Suppressor macrophage treated with lipopolysaccharide for 4 hours (primary cell): ENCODE measurements around the gene SPEM1.

Source experiments
- DNase-seq: peaks from one replicate; pipeline ENCODE4 v3.0.0-alpha.2; 2020

The SPEM1 gene

GRCh38 chr17:7423679-7424078 is 3.6 kb downstream of the SPEM1 start:
- DNase-seq = no peak

- DNase-seq = no peak
These were observed 5.2 kb downstream of the SPEM1 start, which contains the start of gene SPEM2 for GRCh38 chr17:7425316-7425715. TSS of gene SPEM2 (plus strand) at chr17:7425616. CDS start at chr17:7425689, 73 bp downstream.

- DNase-seq = no peak
These were observed 5.6 kb downstream of the SPEM1 start for GRCh38 chr17:7425756-7426155.

- no peak for DNase-seq
These were observed 6.2 kb downstream of the SPEM1 start for GRCh38 chr17:7426203-7426863.

- DNase-seq = no peak
These were observed 6.9 kb downstream of the SPEM1 start for GRCh38 chr17:7426896-7427489.

GRCh38 chr17:7427549-7427948 is 7.4 kb downstream of the SPEM1 start:
- DNase-seq = no peak

GRCh38 chr17:7428557-7428956 is 8.4 kb downstream of the SPEM1 start, which contains the start of gene SPEM3:
TSS of gene SPEM3 (plus strand) at chr17:7428857. CDS start at chr17:7428903, 46 bp downstream.
- DNase-seq = no peak

- DNase-seq = no peak
These were observed 9.6 kb downstream of the SPEM1 start for GRCh38 chr17:7429722-7430121.

GRCh38 chr17:7431231-7431630 is 11.1 kb downstream of the SPEM1 start:
- DNase-seq = no peak

GRCh38 chr17:7432296-7432695 is 12.2 kb downstream of the SPEM1 start:
- DNase-seq = no peak

- peak; percentile 61 for DNase-seq
These were observed 15.8 kb downstream of the SPEM1 start for GRCh38 chr17:7435676-7436555.

- peak; percentile 91 for DNase-seq
These were observed 16.6 kb downstream of the SPEM1 start for GRCh38 chr17:7436556-7437368.

GRCh38 chr17:7437369-7437863 is 17.3 kb downstream of the SPEM1 start:
- no peak for DNase-seq

GRCh38 chr17:7437950-7438614 is 18.0 kb downstream of the SPEM1 start:
- DNase-seq = peak; percentile 66

- DNase-seq = no peak
These were observed 18.7 kb downstream of the SPEM1 start for GRCh38 chr17:7438656-7439460.

GRCh38 chr17:7439462-7440112 is 19.5 kb downstream of the SPEM1 start, which contains the start of gene FGF11:
TSS of gene FGF11 (plus strand) at chr17:7439512. CDS start at chr17:7439621, 109 bp downstream.
- DNase-seq = no peak

- peak; percentile 54 for DNase-seq
These were observed 20.1 kb downstream of the SPEM1 start for GRCh38 chr17:7440113-7440833.

GRCh38 chr17:7440834-7441195 is 20.7 kb downstream of the SPEM1 start:
- DNase-seq = peak; percentile 24

GRCh38 chr17:7441266-7441665 is 21.1 kb downstream of the SPEM1 start:
- no peak for DNase-seq

- no peak for DNase-seq
These were observed 22.0 kb downstream of the SPEM1 start for GRCh38 chr17:7442142-7442541.
